HepG2 (cell line): ENCODE measurements around the gene BRK1. TPM values are rescaled to one million over a fixed set of nuclear protein-coding genes. Genes with fewer than 3 reads are reported as not detected.
A peak's percentile ranks its signal among the peaks of the same experiment; 100 is the strongest.

Source experiments
- CCDC6 ChIP-seq: sonication (generic); formaldehyde crosslinking; IDR thresholded peaks from 2 replicates; pipeline ENCODE4 v1.8.1; 2022; ENCODE audit warnings: mild to moderate bottlenecking, missing genetic modification reagents, moderate library complexity
- CHCHD3 ChIP-seq: sonication (generic); formaldehyde crosslinking; IDR thresholded peaks from 2 replicates; pipeline ENCODE4 v1.8.0; 2022; ENCODE audit warnings: mild to moderate bottlenecking, missing genetic modification reagents, moderate library complexity
- FOXK2 ChIP-seq: fragments of 450-650 bp; IDR thresholded peaks from 2 replicates; pipeline ENCODE4 v1.6.1; 2016
- HNRNPL ChIP-seq: fragments of 200-400 bp; formaldehyde crosslinking; IDR thresholded peaks from 2 replicates; pipeline ENCODE4 v1.6.1; 2017; ENCODE audit warnings: mild to moderate bottlenecking, low read depth, low read length
- MEIS2 ChIP-seq: sonication (generic); formaldehyde crosslinking; IDR thresholded peaks from 2 replicates; pipeline ENCODE4 v1.9.0; 2021; ENCODE audit warnings: mild to moderate bottlenecking, missing genetic modification reagents
- PLSCR1 ChIP-seq: sonication (generic); formaldehyde crosslinking; IDR thresholded peaks from 2 replicates; pipeline ENCODE4 v1.5.0; 2020; ENCODE audit warnings: missing genetic modification reagents, mild to moderate bottlenecking, borderline replicate concordance
- RARG ChIP-seq: sonication (generic); formaldehyde crosslinking; IDR thresholded peaks from 2 replicates; pipeline ENCODE4 v1.4.0; 2020; ENCODE audit warnings: low read depth, mild to moderate bottlenecking, missing genetic modification reagents
- REL ChIP-seq: sonication (generic); formaldehyde crosslinking; conservative IDR thresholded peaks from 2 replicates; pipeline ENCODE4 v1.8.0; 2022; ENCODE audit warnings: mild to moderate bottlenecking, missing genetic modification reagents, moderate library complexity
- RFXAP ChIP-seq: sonication (generic); formaldehyde crosslinking; IDR thresholded peaks from 2 replicates; pipeline ENCODE4 v1.4.0; 2020; ENCODE audit warnings: missing genetic modification reagents, borderline replicate concordance
- SRF ChIP-seq: IDR thresholded peaks from 2 replicates; pipeline ENCODE4 v1.6.1; 2011; ENCODE audit warnings: mild to moderate bottlenecking, low read depth, low read length, moderate library complexity
- ZBTB33 ChIP-seq: sonication (generic); formaldehyde crosslinking; IDR thresholded peaks from 2 replicates; pipeline ENCODE4 v1.4.0; 2020; ENCODE audit warnings: missing genetic modification reagents
- ZBTB34 ChIP-seq: sonication (generic); formaldehyde crosslinking; IDR thresholded peaks from 2 replicates; pipeline ENCODE4 v1.8.0; 2022; ENCODE audit warnings: mild to moderate bottlenecking, missing genetic modification reagents
- ZBTB42 ChIP-seq: sonication (generic); formaldehyde crosslinking; IDR thresholded peaks from 2 replicates; pipeline ENCODE4 v1.5.0; 2020; ENCODE audit warnings: mild to moderate bottlenecking, missing genetic modification reagents
- ZEB1 ChIP-seq: IDR thresholded peaks from 2 replicates; pipeline ENCODE4 v1.6.1; 2012; ENCODE audit warnings: mild to moderate bottlenecking, low read depth, inconsistent platforms; ENCODE audit not compliant: insufficient replicate concordance
- ZNF136 ChIP-seq: sonication (generic); formaldehyde crosslinking; IDR thresholded peaks from 2 replicates; pipeline ENCODE4 v1.8.1; 2022; ENCODE audit warnings: low read depth, mild to moderate bottlenecking, moderate library complexity, missing genetic modification reagents
- ZNF180 ChIP-seq: sonication (generic); formaldehyde crosslinking; IDR thresholded peaks from 2 replicates; pipeline ENCODE4 v1.4.0; 2020; ENCODE audit warnings: low read depth, missing genetic modification reagents, borderline replicate concordance
- ZNF34 ChIP-seq: sonication (generic); formaldehyde crosslinking; IDR thresholded peaks from 2 replicates; pipeline ENCODE4 v1.4.0; 2020; ENCODE audit warnings: mild to moderate bottlenecking, missing genetic modification reagents, borderline replicate concordance
- ZNF549 ChIP-seq: sonication (generic); formaldehyde crosslinking; IDR thresholded peaks from 2 replicates; pipeline ENCODE4 v1.5.0; 2020; ENCODE audit warnings: missing genetic modification reagents
- ZNF615 ChIP-seq: sonication (generic); formaldehyde crosslinking; IDR thresholded peaks from 2 replicates; pipeline ENCODE4 v1.5.0; 2020; ENCODE audit warnings: mild to moderate bottlenecking, missing genetic modification reagents, borderline replicate concordance
- ZNF800 ChIP-seq: sonication (generic); formaldehyde crosslinking; IDR thresholded peaks from 2 replicates; pipeline ENCODE4 v1.4.0; 2020; ENCODE audit warnings: missing genetic modification reagents
- ZSCAN20 ChIP-seq: sonication (generic); formaldehyde crosslinking; IDR thresholded peaks from 2 replicates; pipeline ENCODE4 v1.4.0; 2020; ENCODE audit warnings: missing genetic modification reagents, mild to moderate bottlenecking, borderline replicate concordance
- polyA plus RNA-seq, 8 experiments: library from polyadenylated mRNA; depleted of rRNA in 3 of 8; stranded (reverse) in 7 of 8; unstranded in 1 of 8; fragments of >200 nt; fragmentation: Illumina TruSeq in 4 of 8; extraction: Trizol in 4 of 8; gene quantifications; 2 replicates each; pipeline versions ENCODE4 v1.2.1 to v1.2.3, GENCODE V29; 2011 to 2016; ENCODE audit warnings: low read depth in 4 of 8, missing spikeins in 1 of 8, mixed read lengths in 1 of 8; ENCODE audit not compliant: insufficient read depth in 1 of 8
- total RNA-seq, 5 experiments: library from RNA; depleted of rRNA; stranded (reverse); fragments of >200 nt; fragmentation: Illumina TruSeq; extraction: Trizol; gene quantifications; 2 replicates each; pipeline ENCODE4 v1.2.3, GENCODE V29; 2016; ENCODE audit warnings: low read depth in 1 of 5

BRK1 gene
- total and polyA plus RNA-seq, 2 of the 13 experiments (the other 11 are each of a cell fraction or from before 2014, with no cell fraction given): 118 to 155 TPM

GRCh38 chr3:10164546-10165393 lies 49.3 kb downstream of the BRK1 start, which contains the start of gene IRAK2 (continued):
- TF ChIP-seq ZBTB33 (CRISPR knock-in tag) (no peak), MEIS2 (0 out of 2 replicates have a peak, but pooled peaks have one; percentile 23), RFXAP (CRISPR knock-in tag) (0 out of 2 replicates have a peak, but pooled peaks have one; percentile 44), ZEB1 (no peak), ZBTB34 (CRISPR knock-in tag) (no peak), ZNF615 (CRISPR knock-in tag) (no peak), CCDC6 (CRISPR knock-in tag) (no peak; the same call in 1 of the 2 replicates), PLSCR1 (CRISPR knock-in tag) (no peak), CHCHD3 (CRISPR knock-in tag) (no peak; the same call in 1 of the 2 replicates), HNRNPL (peak; percentile 43; the same call in 1 of the 2 replicates), ZNF549 (CRISPR knock-in tag) (no peak), ZNF136 (CRISPR knock-in tag) (0 out of 2 replicates have a peak, but pooled peaks have one; percentile 52), ZBTB42 (0 out of 2 replicates have a peak, but pooled peaks have one; percentile 34), FOXK2 (no peak), ZNF34 (CRISPR knock-in tag) (0 out of 2 replicates have a peak, but pooled peaks have one; percentile 36), ZNF180 (no peak), SRF (no peak), ZSCAN20 (no peak), RARG (CRISPR knock-in tag) (no peak), REL (CRISPR knock-in tag) (0 out of 2 replicates have a peak, but pooled peaks have one; percentile 32), ZNF800 (CRISPR knock-in tag) (peak; percentile 38; the same call in 1 of the 2 replicates)
